H1 (cell line): ENCODE data around the gene SPATS1.

Source experiments
- BRCA1 ChIP-seq: IDR thresholded peaks from 2 replicates; pipeline ENCODE4 v1.6.1; 2012; ENCODE audit warnings: low read depth, low read length, improper control_type of control experiment
- GABPA ChIP-seq: IDR thresholded peaks from 2 replicates; pipeline ENCODE4 v1.6.1; 2011; ENCODE audit warnings: mild to moderate bottlenecking, low read length, moderate library complexity, borderline replicate concordance; ENCODE audit not compliant: insufficient read depth
- POLR2A ChIP-seq, 2 experiments: IDR thresholded peaks; 1 replicate in 1 of 2; 2 replicates in 1 of 2; pipeline ENCODE4 v1.6.1; 2011; ENCODE audit warnings: low read depth in 2 of 2, low read length in 2 of 2, mild to moderate bottlenecking in 2 of 2; ENCODE audit errors: control extremely low read depth in 1 of 2
- POLR2AphosphoS5 ChIP-seq: IDR thresholded peaks from 2 replicates; pipeline ENCODE4 v1.6.1; 2011; ENCODE audit warnings: low read depth, low read length
- TF ChIP-seq, protein P1 (sequence below), 3 experiments: IDR thresholded peaks; 1 replicate in 2 of 3; 2 replicates in 1 of 3; pipeline versions ENCODE4 v1.5.1 to v1.6.1; 2011; ENCODE audit warnings: low read length in 3 of 3, mild to moderate bottlenecking in 3 of 3, inconsistent platforms in 2 of 3, low read depth in 1 of 3, moderate library complexity in 1 of 3; ENCODE audit not compliant: insufficient read depth in 1 of 3; ENCODE audit errors: control extremely low read depth in 1 of 3

DNA sequence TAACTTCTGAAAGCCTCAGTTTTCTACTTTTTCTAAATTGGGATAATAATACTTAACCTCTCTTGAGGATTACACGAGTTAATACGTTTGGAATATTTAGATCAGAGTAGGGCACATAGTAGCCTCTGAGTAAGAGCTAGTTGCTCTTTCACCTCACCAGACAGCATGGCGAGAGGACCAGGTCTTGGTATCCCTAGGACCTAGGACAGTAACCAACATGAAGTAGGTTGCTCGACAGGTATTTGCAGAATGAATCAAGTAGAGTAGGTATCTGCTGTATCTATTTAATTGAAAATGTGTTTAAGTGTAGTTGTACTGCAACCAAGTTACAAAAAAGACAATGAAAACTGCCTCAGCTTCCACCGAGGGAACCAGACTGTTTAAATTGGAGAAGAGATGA, 46.4 kb downstream of the SPATS1 start:
- TF ChIP-seq, protein P1, sequence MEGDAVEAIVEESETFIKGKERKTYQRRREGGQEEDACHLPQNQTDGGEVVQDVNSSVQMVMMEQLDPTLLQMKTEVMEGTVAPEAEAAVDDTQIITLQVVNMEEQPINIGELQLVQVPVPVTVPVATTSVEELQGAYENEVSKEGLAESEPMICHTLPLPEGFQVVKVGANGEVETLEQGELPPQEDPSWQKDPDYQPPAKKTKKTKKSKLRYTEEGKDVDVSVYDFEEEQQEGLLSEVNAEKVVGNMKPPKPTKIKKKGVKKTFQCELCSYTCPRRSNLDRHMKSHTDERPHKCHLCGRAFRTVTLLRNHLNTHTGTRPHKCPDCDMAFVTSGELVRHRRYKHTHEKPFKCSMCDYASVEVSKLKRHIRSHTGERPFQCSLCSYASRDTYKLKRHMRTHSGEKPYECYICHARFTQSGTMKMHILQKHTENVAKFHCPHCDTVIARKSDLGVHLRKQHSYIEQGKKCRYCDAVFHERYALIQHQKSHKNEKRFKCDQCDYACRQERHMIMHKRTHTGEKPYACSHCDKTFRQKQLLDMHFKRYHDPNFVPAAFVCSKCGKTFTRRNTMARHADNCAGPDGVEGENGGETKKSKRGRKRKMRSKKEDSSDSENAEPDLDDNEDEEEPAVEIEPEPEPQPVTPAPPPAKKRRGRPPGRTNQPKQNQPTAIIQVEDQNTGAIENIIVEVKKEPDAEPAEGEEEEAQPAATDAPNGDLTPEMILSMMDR (IDR thresholded peaks at IDR 0.05; ENCODE audit: control extremely low read depth in 1 of 3, insufficient read depth in 1 of 3, low read depth in 1 of 3, low read length in 3 of 3) = no peak
- TF ChIP-seq POLR2A (IDR thresholded peaks at IDR 0.05; ENCODE audit: control extremely low read depth in 1 of 2, low read depth in 2 of 2, low read length in 2 of 2) (no peak), POLR2AphosphoS5 (no peak), BRCA1 (no peak), GABPA (no peak)
